Thyroid gland (tissue), 4 donors: ENCODE data around the gene BLNK. TPM values are rescaled to one million over a fixed set of nuclear protein-coding genes. Genes with fewer than 3 reads are reported as not detected.

Source experiments
- DNase-seq, 2 donors: peaks; one replicate each; pipeline ENCODE4 v3.0.0-alpha.2; 2019
- H3K27ac ChIP-seq, 3 donors: fragments of 200-600 bp; sonication (generic); 1 replicate in 2 of 3; 2 replicates in 1 of 3; pipeline ENCODE4 v1.5.1; 2016 to 2019; ENCODE audit warnings: mild to moderate bottlenecking in 1 of 3, moderate library complexity in 1 of 3
- H3K27me3 ChIP-seq: fragments of 200-600 bp; sonication (generic); one replicate; pipeline ENCODE4 v1.5.1; 2019
- H3K36me3 ChIP-seq, 2 donors: fragments of 200-600 bp; sonication (generic); one replicate each; pipeline ENCODE4 v1.5.1; 2016 to 2019
- H3K4me1 ChIP-seq, 2 donors: fragments of 200-600 bp; sonication (generic); one replicate each; pipeline ENCODE4 v1.5.1; 2017 to 2019
- H3K4me3 ChIP-seq, 3 donors: fragments of 200-600 bp; sonication (generic); replicated peaks in 1 of 3; 1 replicate in 2 of 3; 2 replicates in 1 of 3; pipeline ENCODE4 v1.5.1; 2016; ENCODE audit warnings: mild to moderate bottlenecking in 1 of 3
- H3K9me3 ChIP-seq: fragments of 200-600 bp; sonication (generic); one replicate; pipeline ENCODE4 v1.5.1; 2017
- POLR2A ChIP-seq, 2 donors: fragments of 450-650 bp; IDR thresholded peaks; one replicate each; pipeline ENCODE4 v1.6.1; 2017; ENCODE audit warnings: antibody characterized with exemption in 2 of 2, mild to moderate bottlenecking in 2 of 2, moderate library complexity in 1 of 2
- WGBS, 2 donors: methylation state at CpG; one replicate each; pipeline ENCODE4 v1.1.5; 2017; 5-methylcytosine and 5-hydroxymethylcytosine counted together
- intact Hi-C: fragments of 100-400 bp; cut with DNase I; formaldehyde crosslinking; loops from one replicate; pipeline ENCODE4 v1.15.1; 2023
- total RNA-seq, 4 donors: library from RNA; depleted of rRNA; stranded (reverse); fragments of >200 nt; gene quantifications; one replicate each; pipeline ENCODE4 v1.2.3, GENCODE V29; 2016
- TF ChIP-seq, protein P1 (sequence below), 6 experiments: fragments of 200-600 bp in 3 of 6; fragments of 450-650 bp in 3 of 6; sonication (generic) in 3 of 6; IDR thresholded peaks; one replicate each; pipeline ENCODE4 v1.5.1; 2016 to 2019; ENCODE audit warnings: antibody characterized with exemption in 6 of 6, mild to moderate bottlenecking in 2 of 6, inconsistent platforms in 1 of 6, moderate library complexity in 1 of 6

BLNK gene
- total RNA-seq, 4 donors from 2014 or later: 5.8 to 36.9 (median 25.7) TPM

DNA sequence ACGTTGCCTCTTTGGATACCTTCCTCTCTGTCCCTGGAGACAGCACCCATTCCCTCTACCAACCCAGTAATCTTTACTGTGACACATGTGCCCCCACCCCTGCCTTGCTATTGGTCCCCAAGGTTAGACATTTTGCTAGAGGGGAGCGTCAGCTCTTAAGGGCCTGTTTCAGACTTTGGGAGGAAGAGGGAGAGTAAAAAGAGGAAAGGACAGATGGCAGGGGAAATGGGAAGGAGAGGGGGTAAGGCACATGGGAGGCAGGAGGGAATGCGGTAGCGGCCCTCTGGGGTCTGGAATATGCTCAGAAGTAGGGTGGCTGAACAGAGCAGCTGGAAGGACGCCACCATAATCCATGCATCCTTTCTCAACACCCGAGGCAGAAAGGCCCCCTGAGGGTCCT, 12.2 kb downstream of the BLNK start:
- TF ChIP-seq, protein P1, sequence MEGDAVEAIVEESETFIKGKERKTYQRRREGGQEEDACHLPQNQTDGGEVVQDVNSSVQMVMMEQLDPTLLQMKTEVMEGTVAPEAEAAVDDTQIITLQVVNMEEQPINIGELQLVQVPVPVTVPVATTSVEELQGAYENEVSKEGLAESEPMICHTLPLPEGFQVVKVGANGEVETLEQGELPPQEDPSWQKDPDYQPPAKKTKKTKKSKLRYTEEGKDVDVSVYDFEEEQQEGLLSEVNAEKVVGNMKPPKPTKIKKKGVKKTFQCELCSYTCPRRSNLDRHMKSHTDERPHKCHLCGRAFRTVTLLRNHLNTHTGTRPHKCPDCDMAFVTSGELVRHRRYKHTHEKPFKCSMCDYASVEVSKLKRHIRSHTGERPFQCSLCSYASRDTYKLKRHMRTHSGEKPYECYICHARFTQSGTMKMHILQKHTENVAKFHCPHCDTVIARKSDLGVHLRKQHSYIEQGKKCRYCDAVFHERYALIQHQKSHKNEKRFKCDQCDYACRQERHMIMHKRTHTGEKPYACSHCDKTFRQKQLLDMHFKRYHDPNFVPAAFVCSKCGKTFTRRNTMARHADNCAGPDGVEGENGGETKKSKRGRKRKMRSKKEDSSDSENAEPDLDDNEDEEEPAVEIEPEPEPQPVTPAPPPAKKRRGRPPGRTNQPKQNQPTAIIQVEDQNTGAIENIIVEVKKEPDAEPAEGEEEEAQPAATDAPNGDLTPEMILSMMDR (IDR thresholded peaks at IDR 0.05): no peak
- no peak for TF ChIP-seq POLR2A (IDR thresholded peaks at IDR 0.05)
- H3K4me3 ChIP-seq: no peak overlapping the region
- no peaks in the 10 kb centered on the region for H3K36me3 ChIP-seq
- WGBS, 2 donors: 73 to 89% methylated on average over 6 of the region's 6 CpGs
- no peaks in the 10 kb centered on the region for H3K27me3 ChIP-seq
- DNase-seq: no peak
- intact Hi-C loops: no loop called here
- no peaks in the 10 kb centered on the region for H3K9me3 ChIP-seq
- no peak overlapping the region for H3K27ac ChIP-seq
- H3K4me1 ChIP-seq: no peaks in the 10 kb centered on the region

DNA sequence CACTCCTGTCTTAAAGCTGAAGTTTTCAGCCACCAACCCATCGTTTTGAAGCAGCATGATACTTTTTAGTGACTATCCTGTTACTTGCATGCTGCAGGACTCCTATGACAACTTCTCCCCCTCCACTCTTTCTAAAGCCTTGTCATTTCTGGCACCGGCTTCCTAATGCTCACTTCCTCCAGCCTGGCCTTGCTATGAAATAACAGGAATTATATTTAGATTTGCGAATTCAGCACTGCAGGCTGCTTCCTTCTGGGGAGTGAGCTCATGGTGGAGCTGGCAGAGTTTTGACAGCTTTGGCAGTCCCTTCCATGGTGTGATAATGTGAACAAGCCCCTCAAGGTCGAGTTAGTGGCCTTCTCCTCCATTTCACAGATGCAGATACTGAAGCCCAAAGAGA, 13.4 kb downstream of the BLNK start:
- Histone ChIP-seq H3K27me3 (no peaks in the 10 kb centered on the region), H3K9me3 (no peaks in the 10 kb centered on the region), H3K4me1 (no peaks in the 10 kb centered on the region), H3K27ac (no peak overlapping the region), H3K36me3 (no peaks in the 10 kb centered on the region), H3K4me3 (no peak overlapping the region)
- WGBS, 2 donors: 58 to 69% methylated on average over 4 of the region's 4 CpGs
- DNase-seq: no peak
- intact Hi-C loops: no loop called here
- TF ChIP-seq, protein P1 (IDR thresholded peaks at IDR 0.05): no peak
- no peak for TF ChIP-seq POLR2A (IDR thresholded peaks at IDR 0.05)

DNA sequence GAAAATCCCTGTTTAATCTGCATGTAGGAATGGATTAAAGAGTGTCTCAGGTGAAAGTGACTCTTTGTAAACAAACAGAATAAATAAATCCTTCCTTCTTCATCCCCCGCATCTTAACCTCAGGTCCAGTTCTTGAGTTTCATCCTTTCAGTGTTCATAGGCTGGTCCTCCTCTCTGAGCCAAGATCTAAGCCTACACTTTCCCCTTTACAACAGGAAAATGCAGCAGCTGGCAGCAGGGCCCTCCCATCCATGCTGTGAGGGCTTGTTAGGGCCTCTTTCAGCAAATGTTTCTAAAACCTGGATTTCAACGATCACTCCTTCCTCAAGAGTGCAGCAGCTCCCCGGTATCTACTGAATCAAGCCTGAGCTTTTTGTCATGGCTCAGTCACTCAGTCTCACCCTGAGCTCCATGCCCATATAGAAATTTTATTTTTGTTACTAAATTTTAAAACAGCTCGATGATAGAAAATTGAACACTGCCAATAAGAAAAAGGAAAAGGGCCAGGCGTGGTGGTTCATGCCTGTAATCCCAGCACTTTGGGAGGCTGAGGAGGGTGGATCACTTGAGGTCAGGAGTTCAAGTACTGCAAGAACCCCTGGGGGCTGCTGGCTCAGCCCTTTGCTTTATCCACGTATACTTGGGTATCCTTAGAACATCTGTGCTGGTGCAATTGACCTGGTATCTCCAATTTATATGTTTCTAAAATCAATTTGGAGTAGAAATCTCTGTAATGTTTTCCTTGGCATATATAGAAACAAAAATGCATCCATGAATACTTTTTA, 15.6 kb downstream of the BLNK start:
- 46 to 66% methylated on average over 6 of the region's 6 CpGs for WGBS, 2 donors
- no peaks in the 10 kb centered on the region for H3K9me3 ChIP-seq
- intact Hi-C loops: no loop called here

GRCh38 chr10:96254976-96255375, 16.4 kb downstream of the BLNK start:
- no peak for DNase-seq
- intact Hi-C loops: no loop called here
- no peak overlapping the region for H3K4me3 ChIP-seq
- H3K27me3 ChIP-seq: no peaks in the 10 kb centered on the region
- H3K9me3 ChIP-seq: no peaks in the 10 kb centered on the region
- no peaks in the 10 kb centered on the region for H3K36me3 ChIP-seq
- WGBS, 2 donors: 79 to 82% methylated on average over 5 of the region's 5 CpGs
- no peak overlapping the region for H3K27ac ChIP-seq
- TF ChIP-seq, protein P1 (IDR thresholded peaks at IDR 0.05): no peak
- no peak for TF ChIP-seq POLR2A (IDR thresholded peaks at IDR 0.05)
- H3K4me1 ChIP-seq: no peaks in the 10 kb centered on the region

More for the DNA sequence above, 15.6 kb downstream of the BLNK start:
- Histone ChIP-seq H3K4me3 (no peak overlapping the region), H3K36me3 (no peaks in the 10 kb centered on the region), H3K27me3 (no peaks in the 10 kb centered on the region), H3K27ac (no peak overlapping the region), H3K4me1 (no peaks in the 10 kb centered on the region)
- no peak for DNase-seq
- TF ChIP-seq POLR2A (IDR thresholded peaks at IDR 0.05): no peak
- TF ChIP-seq, protein P1 (IDR thresholded peaks at IDR 0.05): no peak

- Histone ChIP-seq H3K4me3 (no peak overlapping the region), H3K27ac (no peak overlapping the region), H3K4me1 (no peaks in the 10 kb centered on the region), H3K27me3 (no peaks in the 10 kb centered on the region), H3K9me3 (no peaks in the 10 kb centered on the region), H3K36me3 (no peaks in the 10 kb centered on the region)
- intact Hi-C loops: no loop called here
- DNase-seq: no peak
- 80 to 88% methylated on average over 5 of the region's 5 CpGs for WGBS, 2 donors
- TF ChIP-seq POLR2A (IDR thresholded peaks at IDR 0.05): no peak
These were observed 18.6 kb downstream of the BLNK start for GRCh38 chr10:96252730-96253129.
